SK-N-SH (cell line): ENCODE data around the gene STEAP2. TPM values are rescaled to one million over a fixed set of nuclear protein-coding genes. Genes with fewer than 3 reads are reported as not detected.

Source experiments
- CTCF ChIA-PET: fragments of 300-600, 350-600 bp; formaldehyde crosslinking; extraction: SDS; loops from one replicate; lab custom pipeline; 2021; lab: Yijun Ruan, JAX
- POLR2A ChIA-PET: fragments of 350-600 bp; sonication (Branson Sonifier 250); formaldehyde crosslinking; extraction: SDS; loops from one replicate; lab custom pipeline; 2020; ENCODE audit warnings: antibody characterized with exemption, inconsistent platforms; lab: Yijun Ruan, JAX
- DNase-seq: peaks from one replicate; pipeline ENCODE4 v3.0.0; 2012
- H2AFZ ChIP-seq: fragments of 200-600 bp; sonication (generic); 2 replicates; pipeline ENCODE4 v1.8.1; 2016; ENCODE audit warnings: antibody characterized with exemption, mild to moderate bottlenecking, low read depth
- H3F3A ChIP-seq: fragments of 200-600 bp; sonication (generic); replicated peaks from 2 replicates; pipeline ENCODE3; 2016; ENCODE audit warnings: antibody characterized with exemption, mild to moderate bottlenecking; ENCODE audit not compliant: insufficient read depth
- H3K27ac ChIP-seq, 2 experiments: fragments of 200-500 bp in 1 of 2; fragments of 200-600 bp in 1 of 2; sonication (Bioruptor generic) in 1 of 2; sonication (generic), shearing (Covaris generic) in 1 of 2; 2 replicates each; pipeline versions ENCODE4 v1.5.1 to v1.6.1; 2014 to 2016; ENCODE audit warnings: low read depth in 2 of 2, inconsistent platforms in 1 of 2, low read length in 1 of 2, mild to moderate bottlenecking in 1 of 2, mixed read lengths in 1 of 2
- H3K27me3 ChIP-seq: fragments of 200-600 bp; sonication (generic), shearing (Covaris generic); 2 replicates; pipeline ENCODE4 v1.6.1; 2016; ENCODE audit warnings: mixed run types; ENCODE audit not compliant: insufficient read depth
- H3K36me3 ChIP-seq, 2 experiments: fragments of 200-500 bp in 1 of 2; fragments of 200-600 bp in 1 of 2; sonication (Bioruptor generic) in 1 of 2; sonication (generic) in 1 of 2; replicated peaks in 1 of 2; 2 replicates each; pipeline versions ENCODE3 to v1.5.1; 2014 to 2016; ENCODE audit warnings: low read length in 1 of 2, mild to moderate bottlenecking in 1 of 2; ENCODE audit not compliant: insufficient read depth in 2 of 2, control insufficient read depth in 1 of 2
- H3K4me1 ChIP-seq, 2 experiments: fragments of 200-500 bp in 1 of 2; fragments of 200-600 bp in 1 of 2; sonication (Bioruptor generic) in 1 of 2; sonication (generic), shearing (Covaris generic) in 1 of 2; 2 replicates each; pipeline versions ENCODE4 v1.5.1 to v1.6.1; 2014 to 2016; ENCODE audit warnings: low read depth in 1 of 2, low read length in 1 of 2, mixed run types in 1 of 2; ENCODE audit not compliant: insufficient read depth in 2 of 2, control insufficient read depth in 1 of 2
- H3K4me2 ChIP-seq: fragments of 200-600 bp; sonication (generic), shearing (Covaris generic); 2 replicates; pipeline ENCODE4 v1.6.1; 2017; ENCODE audit warnings: mixed run types
- H3K4me3 ChIP-seq, 2 experiments: fragments of 200-500 bp in 1 of 2; fragments of 200-600 bp in 1 of 2; sonication (Bioruptor generic) in 1 of 2; sonication (generic), shearing (Covaris generic) in 1 of 2; 2 replicates each; pipeline versions ENCODE4 v1.5.1 to v1.8.1; 2014 to 2016; ENCODE audit warnings: low read depth in 2 of 2, inconsistent platforms in 1 of 2, low read length in 1 of 2, mild to moderate bottlenecking in 1 of 2, mixed read lengths in 1 of 2, moderate library complexity in 1 of 2
- H3K79me2 ChIP-seq: fragments of 200-600 bp; sonication (generic); 2 replicates; pipeline ENCODE4 v1.8.1; 2017; ENCODE audit warnings: mild to moderate bottlenecking; ENCODE audit not compliant: insufficient read depth
- H3K9ac ChIP-seq: fragments of 200-600 bp; sonication (generic); 2 replicates; pipeline ENCODE4 v1.6.1; 2017; ENCODE audit warnings: mixed run types
- H3K9me2 ChIP-seq: fragments of 200-600 bp; sonication (generic); 2 replicates; pipeline ENCODE4 v1.6.1; 2017; ENCODE audit warnings: mixed run types
- H3K9me3 ChIP-seq: fragments of 200-600 bp; sonication (generic); 2 replicates; pipeline ENCODE4 v1.6.1; 2017; ENCODE audit warnings: mixed run types, mild to moderate bottlenecking, moderate library complexity
- H4K20me1 ChIP-seq: fragments of 200-600 bp; sonication (generic); 2 replicates; pipeline ENCODE4 v1.6.1; 2017; ENCODE audit warnings: mild to moderate bottlenecking, mixed run types; ENCODE audit not compliant: insufficient read depth
- CHD2 ChIP-seq: fragments of 150-350 bp; IDR thresholded peaks from 2 replicates; pipeline ENCODE4 v1.6.1; 2018; ENCODE audit warnings: low read length; ENCODE audit not compliant: partially characterized antibody
- EP300 ChIP-seq, 2 experiments: IDR thresholded peaks; 2 replicates each; pipeline versions ENCODE4 v1.4.0 to v1.6.1; 2012; ENCODE audit warnings: borderline replicate concordance in 1 of 2, low read depth in 1 of 2, low read length in 1 of 2
- FOSL2 ChIP-seq: IDR thresholded peaks from 2 replicates; pipeline ENCODE4 v1.4.0; 2012; ENCODE audit warnings: low read depth, mild to moderate bottlenecking, moderate library complexity, borderline replicate concordance
- FOXJ3 ChIP-seq: sonication (generic); formaldehyde crosslinking; IDR thresholded peaks from 2 replicates; pipeline ENCODE4 v1.5.1; 2020; ENCODE audit warnings: mild to moderate bottlenecking, missing genetic modification reagents
- FOXM1 ChIP-seq: IDR thresholded peaks from 2 replicates; pipeline ENCODE4 v1.4.0; 2012; ENCODE audit warnings: low read depth, mild to moderate bottlenecking
- JUND ChIP-seq: IDR thresholded peaks from 2 replicates; pipeline ENCODE4 v1.4.0; 2012
- MAX ChIP-seq: IDR thresholded peaks from 2 replicates; pipeline ENCODE4 v1.4.0; 2012; ENCODE audit warnings: low read depth
- MXI1 ChIP-seq: IDR thresholded peaks from 2 replicates; pipeline ENCODE4 v1.6.1; 2012; ENCODE audit warnings: mild to moderate bottlenecking, low read depth, low read length, improper control_type of control experiment
- NRF1 ChIP-seq: IDR thresholded peaks from 2 replicates; pipeline ENCODE4 v1.6.1; 2012; ENCODE audit warnings: low read depth, mild to moderate bottlenecking, low read length
- POLR2AphosphoS5 ChIP-seq: IDR thresholded peaks from 2 replicates; pipeline ENCODE4 v1.6.1; 2012; ENCODE audit warnings: low read depth, low read length
- RAD21 ChIP-seq: IDR thresholded peaks from 2 replicates; pipeline ENCODE4 v1.6.1; 2012; ENCODE audit warnings: mild to moderate bottlenecking, low read length
- RCOR1 ChIP-seq: fragments of 150-350 bp; IDR thresholded peaks from 2 replicates; pipeline ENCODE4 v1.6.1; 2017; ENCODE audit warnings: antibody characterized with exemption, low read length
- RFX5 ChIP-seq: IDR thresholded peaks from 2 replicates; pipeline ENCODE4 v1.6.1; 2012; ENCODE audit warnings: mild to moderate bottlenecking, improper control_type of control experiment, low read length
- SMC3 ChIP-seq: IDR thresholded peaks from 2 replicates; pipeline ENCODE4 v1.6.1; 2012; ENCODE audit warnings: low read depth, low read length, improper control_type of control experiment
- TEAD4 ChIP-seq: IDR thresholded peaks from 2 replicates; pipeline ENCODE4 v1.4.0; 2012; ENCODE audit warnings: mild to moderate bottlenecking, borderline replicate concordance; ENCODE audit not compliant: insufficient read depth
- USF2 ChIP-seq: fragments of 150-350 bp; IDR thresholded peaks from 2 replicates; pipeline ENCODE4 v1.6.1; 2017; ENCODE audit warnings: antibody characterized with exemption, low read length, low read depth, borderline replicate concordance
- ZBTB33 ChIP-seq: IDR thresholded peaks from 2 replicates; pipeline ENCODE4 v1.4.0; 2012; ENCODE audit warnings: low read depth, borderline replicate concordance
- WGBS: methylation state at CpG from one replicate; pipeline ENCODE4 v1.1.6; 2017; ENCODE audit warnings: low lambda C conversion rate; 5-methylcytosine and 5-hydroxymethylcytosine counted together
- polyA plus RNA-seq, 3 experiments: library from polyadenylated mRNA; depleted of rRNA; stranded (reverse); fragments of >200 nt; gene quantifications; 2 replicates each; pipeline ENCODE4 v1.2.3, GENCODE V29; 2012
- TF ChIP-seq, protein P1 (sequence below): fragments of 200-600 bp; sonication (generic); IDR thresholded peaks from 2 replicates; pipeline ENCODE4 v1.6.1; 2017; ENCODE audit warnings: antibody characterized with exemption, mild to moderate bottlenecking, moderate library complexity

STEAP2 gene
- polyA plus RNA-seq, 1 of the 3 experiments (the other 2 are of a cell fraction), result 6.6 TPM

DNA sequence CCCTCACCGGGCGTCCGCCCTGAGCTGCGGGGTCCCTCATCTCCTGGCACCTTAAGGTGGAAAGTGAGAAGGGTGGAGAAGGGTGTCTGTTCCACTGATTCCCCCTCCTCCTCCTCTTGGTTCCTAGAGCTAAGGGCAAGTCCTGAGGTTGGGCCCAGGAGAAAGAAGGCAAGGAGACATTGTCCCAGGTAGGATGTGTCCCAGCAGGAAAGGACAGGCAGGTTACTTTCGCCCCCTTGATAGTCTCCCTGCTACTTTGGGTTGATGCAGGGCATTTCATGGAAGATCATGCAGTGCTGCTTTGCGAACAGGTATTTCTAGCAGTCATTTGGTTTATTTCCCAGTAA lies 582 bp downstream of the STEAP2 start:
- Histone ChIP-seq H3K79me2 (peaks cover 6% of the 10 kb centered on the region; the same call in 1 of the 2 replicates), H3K9me2 (no peaks in the 10 kb centered on the region; the same call in 1 of the 2 replicates), H3K9ac (peak overlapping the region; percentile 82), H3F3A (no peaks in the 10 kb centered on the region), H3K9me3 (no peaks in the 10 kb centered on the region), H3K27me3 (no peaks in the 10 kb centered on the region), H3K36me3 (no peaks in the 10 kb centered on the region), H3K4me2 (peak overlapping the region; percentile 96), H3K27ac (peak overlapping the region; percentile 71 to 86; a peak in 3 of 4 replicates), H4K20me1 (no peaks in the 10 kb centered on the region), H2AFZ (peak overlapping the region; percentile 98), H3K4me1 (peaks cover 6 to 11% of the 10 kb centered on the region in 2 experiments; a peak in 2 of 4 replicates), H3K4me3 (peak overlapping the region; percentile 90 to 97)
- CTCF ChIA-PET, result interaction anchor here (0.6 to 3.0 kb wide), 35 partner anchors 8 to 384 kb away, joined by 3 to 19 read pairs (median 4); partner anchors contain the start of genes CDK14, CLDN12 and STEAP1
- WGBS, result 18% methylated on average over 6 of the region's 6 CpGs
- no peak for DNase-seq
- TF ChIP-seq CHD2 (no peak), ZBTB33 (no peak), RAD21 (no peak), JUND (no peak)
- TF ChIP-seq, protein P1, sequence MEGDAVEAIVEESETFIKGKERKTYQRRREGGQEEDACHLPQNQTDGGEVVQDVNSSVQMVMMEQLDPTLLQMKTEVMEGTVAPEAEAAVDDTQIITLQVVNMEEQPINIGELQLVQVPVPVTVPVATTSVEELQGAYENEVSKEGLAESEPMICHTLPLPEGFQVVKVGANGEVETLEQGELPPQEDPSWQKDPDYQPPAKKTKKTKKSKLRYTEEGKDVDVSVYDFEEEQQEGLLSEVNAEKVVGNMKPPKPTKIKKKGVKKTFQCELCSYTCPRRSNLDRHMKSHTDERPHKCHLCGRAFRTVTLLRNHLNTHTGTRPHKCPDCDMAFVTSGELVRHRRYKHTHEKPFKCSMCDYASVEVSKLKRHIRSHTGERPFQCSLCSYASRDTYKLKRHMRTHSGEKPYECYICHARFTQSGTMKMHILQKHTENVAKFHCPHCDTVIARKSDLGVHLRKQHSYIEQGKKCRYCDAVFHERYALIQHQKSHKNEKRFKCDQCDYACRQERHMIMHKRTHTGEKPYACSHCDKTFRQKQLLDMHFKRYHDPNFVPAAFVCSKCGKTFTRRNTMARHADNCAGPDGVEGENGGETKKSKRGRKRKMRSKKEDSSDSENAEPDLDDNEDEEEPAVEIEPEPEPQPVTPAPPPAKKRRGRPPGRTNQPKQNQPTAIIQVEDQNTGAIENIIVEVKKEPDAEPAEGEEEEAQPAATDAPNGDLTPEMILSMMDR, result no peak
- POLR2A ChIA-PET, result interaction anchor here (0.6 to 1.2 kb wide), 2 partner anchors 129 to 192 kb away, joined by 3 to 4 read pairs; partner anchors contain the start of gene CLDN12

DNA sequence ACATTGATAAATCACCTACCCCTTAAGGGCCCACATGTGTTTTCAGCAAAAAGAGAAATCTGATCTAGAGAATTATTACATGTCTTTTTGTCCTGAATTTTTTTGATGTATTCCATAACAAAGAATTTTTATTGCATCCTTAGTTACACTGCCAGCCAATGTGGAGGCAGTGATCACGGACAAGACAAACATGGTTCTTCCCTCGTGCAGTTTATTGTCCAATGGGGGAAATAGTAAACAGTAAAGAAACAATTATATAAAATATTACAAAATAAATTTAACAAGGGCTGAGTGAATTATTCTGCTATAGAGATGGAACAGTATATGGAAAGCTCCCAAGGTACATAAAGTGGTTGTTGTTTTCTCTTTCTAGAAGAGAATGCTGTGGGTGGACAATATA lies 2.0 kb downstream of the STEAP2 start:
- Histone ChIP-seq H3K9ac (no peak overlapping the region), H3K27me3 (no peaks in the 10 kb centered on the region), H4K20me1 (no peaks in the 10 kb centered on the region), H3K9me3 (no peaks in the 10 kb centered on the region), H3K79me2 (peaks cover 6% of the 10 kb centered on the region; the same call in 1 of the 2 replicates), H3K4me2 (peak overlapping the region; percentile 96), H3K4me3 (no peak overlapping the region), H3K36me3 (no peaks in the 10 kb centered on the region), H3K4me1 (peaks cover 6 to 11% of the 10 kb centered on the region in 2 experiments; a peak in 2 of 4 replicates), H3F3A (no peaks in the 10 kb centered on the region), H2AFZ (no peak overlapping the region), H3K27ac (no peak overlapping the region), H3K9me2 (no peaks in the 10 kb centered on the region)
- ChIA-PET CTCF (interaction anchor here (0.6 to 2.7 kb wide), 6 partner anchors 13 to 214 kb away, joined by 3 to 10 read pairs (median 4); no protein-coding TSS in a partner anchor), POLR2A (no interaction called here)
- no peak for DNase-seq
- TF ChIP-seq FOXJ3 (CRISPR knock-in tag) (no peak), EP300 (IDR thresholded peaks at IDR 0.05; ENCODE audit: borderline replicate concordance in 1 of 2, low read depth in 1 of 2, low read length in 1 of 2) (no peak), MAX (no peak), CHD2 (no peak), TEAD4 (no peak), RFX5 (no peak), FOSL2 (no peak), RAD21 (no peak), POLR2AphosphoS5 (no peak), SMC3 (no peak), USF2 (no peak), RCOR1 (no peak), MXI1 (no peak), NRF1 (no peak), FOXM1 (no peak)
- TF ChIP-seq, protein P1, result no peak
- WGBS, result 69% methylated on average over 2 of the region's 2 CpGs
